GM12878 (cell line): ENCODE data around the gene CTRL. TPM values are rescaled to one million over a fixed set of nuclear protein-coding genes. Genes with fewer than 3 reads are reported as not detected.

Experiments used
- FOS ChIP-seq: IDR thresholded peaks from 3 replicates; pipeline ENCODE4 v1.6.1; 2011; ENCODE audit warnings: borderline replicate concordance; ENCODE audit not compliant: insufficient read length; ENCODE audit errors: extremely low read depth
- FOXK2 ChIP-seq: fragments of 450-650 bp; IDR thresholded peaks from 2 replicates; pipeline ENCODE4 v1.6.1; 2017; ENCODE audit warnings: mild to moderate bottlenecking, moderate library complexity
- KLF5 ChIP-seq: fragments of 450-650 bp; IDR thresholded peaks from 2 replicates; pipeline ENCODE4 v1.6.1; 2014; ENCODE audit warnings: mild to moderate bottlenecking; ENCODE audit not compliant: partially characterized antibody
- MXI1 ChIP-seq: fragments of 150-350 bp; IDR thresholded peaks from 2 replicates; pipeline ENCODE4 v1.6.1; 2011; ENCODE audit warnings: low read depth, mild to moderate bottlenecking, inconsistent platforms, low read length, improper control_type of control experiment
- MYC ChIP-seq: IDR thresholded peaks from 2 replicates; pipeline ENCODE4 v1.6.1; 2011; ENCODE audit warnings: mild to moderate bottlenecking, low read length, moderate library complexity, inconsistent platforms; ENCODE audit not compliant: insufficient read depth, insufficient replicate concordance, insufficient read length, severe bottlenecking
- NFXL1 ChIP-seq: fragments of 450-650 bp; IDR thresholded peaks from 2 replicates; pipeline ENCODE4 v1.6.1; 2017; ENCODE audit warnings: antibody characterized with exemption, mild to moderate bottlenecking, borderline replicate concordance
- SIX5 ChIP-seq: IDR thresholded peaks from 2 replicates; pipeline ENCODE4 v1.6.1; 2011; ENCODE audit warnings: mild to moderate bottlenecking, low read depth, low read length, moderate library complexity; ENCODE audit not compliant: severe bottlenecking
- SMARCA5 ChIP-seq: fragments of 450-650 bp; IDR thresholded peaks from 2 replicates; pipeline ENCODE4 v1.6.1; 2017; ENCODE audit warnings: mild to moderate bottlenecking
- SREBF2 ChIP-seq: IDR thresholded peaks from 2 replicates; pipeline ENCODE4 v1.6.1; 2012; ENCODE audit warnings: mild to moderate bottlenecking, low read length
- STAT1 ChIP-seq: fragments of 450-650 bp; conservative IDR thresholded peaks from 2 replicates; pipeline ENCODE4 v1.6.1; 2014; ENCODE audit warnings: antibody characterized with exemption, mild to moderate bottlenecking
- ZBED1 ChIP-seq: IDR thresholded peaks from 2 replicates; pipeline ENCODE4 v1.6.1; 2016; ENCODE audit warnings: borderline replicate concordance
- polyA plus RNA-seq, 11 experiments: library from polyadenylated mRNA; depleted of rRNA in 4 of 11; unstranded in 6 of 11; stranded (reverse) in 5 of 11; fragments of >200 nt; fragmentation: Nextera tagmentation in 4 of 11; fragmentation: Illumina TruSeq in 1 of 11; extraction: Ambion mirVana in 4 of 11; extraction: Trizol in 1 of 11; gene quantifications; 1 replicate in 1 of 11; 2 replicates in 10 of 11; pipeline versions ENCODE4 v1.2.1 to v1.2.3, GENCODE V29; 2011 to 2016; ENCODE audit warnings: inconsistent platforms in 2 of 11, missing spikeins in 2 of 11, low read depth in 1 of 11
- total RNA-seq, 4 experiments: library from RNA; depleted of rRNA in 3 of 4; stranded (reverse); fragments of >200 nt in 3 of 4; fragmentation: Illumina TruSeq in 1 of 4; extraction: Trizol in 1 of 4; gene quantifications; 2 replicates each; pipeline versions ENCODE4 v1.2.1 to v1.2.3, GENCODE V29; 2013 to 2021
- TF ChIP-seq, protein P1 (sequence below): IDR thresholded peaks from 2 replicates; pipeline ENCODE4 v1.6.1; 2011; ENCODE audit warnings: borderline replicate concordance, low read depth, mild to moderate bottlenecking, moderate library complexity, mixed read lengths, low read length; ENCODE audit not compliant: insufficient read depth; ENCODE audit errors: extremely low read length
- TF ChIP-seq, protein P2 (sequence below): IDR thresholded peaks from 2 replicates; pipeline ENCODE4 v1.6.1; 2011; ENCODE audit warnings: mild to moderate bottlenecking, low read depth, low read length, moderate library complexity; ENCODE audit not compliant: insufficient replicate concordance

CTRL gene
- total and polyA plus RNA-seq, 10 of the 15 experiments (the other 5 are each of a cell fraction or from before 2014, with no cell fraction given), result 1.1 to 4.9 (median 2.6) TPM

DNA sequence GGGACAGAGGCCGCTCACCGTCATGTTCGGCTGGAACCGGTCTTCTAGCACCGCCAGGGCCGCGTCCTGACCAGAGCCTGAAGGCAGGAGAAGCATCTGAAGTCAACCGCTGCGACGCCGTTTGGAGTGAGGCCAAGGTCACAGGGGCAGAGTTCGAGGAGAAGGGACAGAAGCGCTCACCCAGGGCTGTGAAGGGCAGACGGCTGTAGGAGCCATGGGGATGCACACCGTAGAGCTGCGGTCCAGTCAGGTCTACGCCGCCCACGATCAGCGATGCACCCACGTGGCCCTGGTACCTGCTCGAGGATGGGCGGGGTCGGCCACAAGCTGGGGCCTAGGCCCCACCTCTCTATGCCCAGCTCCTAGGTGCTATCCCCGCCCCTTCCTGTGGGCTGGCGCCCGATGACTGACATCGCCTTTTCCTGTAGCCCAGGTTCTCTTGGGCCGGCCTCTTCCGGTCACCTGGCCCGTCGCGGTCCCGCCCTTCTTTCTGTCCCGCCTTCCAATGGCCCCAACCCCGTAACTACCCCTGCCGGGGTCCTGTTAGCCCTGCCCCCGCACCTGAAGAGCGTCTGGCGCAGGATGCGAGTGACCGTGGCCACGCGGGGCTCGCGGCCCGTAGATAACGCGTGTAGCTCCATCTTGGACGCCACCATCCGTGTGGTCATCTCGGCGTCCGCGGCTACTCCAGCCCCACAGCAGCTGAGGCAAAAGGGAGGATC is 3.9 kb upstream of the CTRL start (continued):
- no peak for TF ChIP-seq NFXL1
- TF ChIP-seq MYC, result no peak
- no peak for TF ChIP-seq FOXK2
- TF ChIP-seq, protein P1, sequence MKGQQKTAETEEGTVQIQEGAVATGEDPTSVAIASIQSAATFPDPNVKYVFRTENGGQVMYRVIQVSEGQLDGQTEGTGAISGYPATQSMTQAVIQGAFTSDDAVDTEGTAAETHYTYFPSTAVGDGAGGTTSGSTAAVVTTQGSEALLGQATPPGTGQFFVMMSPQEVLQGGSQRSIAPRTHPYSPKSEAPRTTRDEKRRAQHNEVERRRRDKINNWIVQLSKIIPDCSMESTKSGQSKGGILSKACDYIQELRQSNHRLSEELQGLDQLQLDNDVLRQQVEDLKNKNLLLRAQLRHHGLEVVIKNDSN, result peak; percentile 87
- TF ChIP-seq, protein P2, sequence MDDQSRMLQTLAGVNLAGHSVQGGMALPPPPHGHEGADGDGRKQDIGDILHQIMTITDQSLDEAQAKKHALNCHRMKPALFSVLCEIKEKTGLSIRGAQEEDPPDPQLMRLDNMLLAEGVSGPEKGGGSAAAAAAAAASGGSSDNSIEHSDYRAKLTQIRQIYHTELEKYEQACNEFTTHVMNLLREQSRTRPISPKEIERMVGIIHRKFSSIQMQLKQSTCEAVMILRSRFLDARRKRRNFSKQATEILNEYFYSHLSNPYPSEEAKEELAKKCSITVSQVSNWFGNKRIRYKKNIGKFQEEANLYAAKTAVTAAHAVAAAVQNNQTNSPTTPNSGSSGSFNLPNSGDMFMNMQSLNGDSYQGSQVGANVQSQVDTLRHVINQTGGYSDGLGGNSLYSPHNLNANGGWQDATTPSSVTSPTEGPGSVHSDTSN, result peak; percentile 93
- TF ChIP-seq ZBED1, result no peak
- TF ChIP-seq SMARCA5, result no peak
- TF ChIP-seq SIX5, result no peak
- TF ChIP-seq FOS, result no peak
- TF ChIP-seq STAT1, result peak; percentile 88; the same call in 1 of the 2 replicates
- TF ChIP-seq MXI1, result peak; percentile 94
- no peak for TF ChIP-seq KLF5
- no peak for TF ChIP-seq SREBF2
